D721Med (cell line): ENCODE data around the gene NXPH1.

Source experiments
- DNase-seq: peaks from one replicate; pipeline ENCODE4 v3.0.0; 2011; ENCODE audit warnings: low spot score; ENCODE audit not compliant: insufficient read length
- FAIRE-seq: peaks from 2 replicates; lab custom pipeline; 2011; peaks lifted over from hg19 to GRCh38; lab: Jason Lieb, UNC
- CTCF ChIP-seq: IDR thresholded peaks from 2 replicates; pipeline ENCODE4 v1.5.1; 2012; ENCODE audit warnings: mild to moderate bottlenecking, control low read depth; ENCODE audit not compliant: insufficient read depth; ENCODE audit errors: missing control alignments

Gene NXPH1

GRCh38 chr7:8422177-8422576 lies 11.2 kb upstream of the NXPH1 start:
- no peak for TF ChIP-seq CTCF
- FAIRE-seq (no peak), DNase-seq (no peak)

GRCh38 chr7:8423057-8423456 lies 10.4 kb upstream of the NXPH1 start:
- TF ChIP-seq CTCF, result no peak
- FAIRE-seq, result no peak
- no peak for DNase-seq

- FAIRE-seq, result no peak
- no peak for DNase-seq
- TF ChIP-seq CTCF, result no peak
Observed at GRCh38 chr7:8425223-8425622, 8.2 kb upstream of the NXPH1 start.

GRCh38 chr7:8430643-8431042 lies 2.8 kb upstream of the NXPH1 start:
- DNase-seq, result no peak
- no peak for FAIRE-seq
- no peak for TF ChIP-seq CTCF

GRCh38 chr7:8434290-8435002 lies 1.0 kb downstream of the NXPH1 start:
- no peak for DNase-seq
- FAIRE-seq, result no peak
- TF ChIP-seq CTCF, result no peak

- no peak for TF ChIP-seq CTCF
Observed at GRCh38 chr7:8435095-8435494, 1.7 kb downstream of the NXPH1 start.

More at GRCh38 chr7:8435095-8435494, 1.7 kb downstream of the NXPH1 start:
- no peak for FAIRE-seq
- DNase-seq, result no peak
